ENCODE results near the gene FBXO5.
A peak's percentile ranks its signal among the peaks of the same experiment; 100 is the strongest.

Gene FBXO5, protein sequence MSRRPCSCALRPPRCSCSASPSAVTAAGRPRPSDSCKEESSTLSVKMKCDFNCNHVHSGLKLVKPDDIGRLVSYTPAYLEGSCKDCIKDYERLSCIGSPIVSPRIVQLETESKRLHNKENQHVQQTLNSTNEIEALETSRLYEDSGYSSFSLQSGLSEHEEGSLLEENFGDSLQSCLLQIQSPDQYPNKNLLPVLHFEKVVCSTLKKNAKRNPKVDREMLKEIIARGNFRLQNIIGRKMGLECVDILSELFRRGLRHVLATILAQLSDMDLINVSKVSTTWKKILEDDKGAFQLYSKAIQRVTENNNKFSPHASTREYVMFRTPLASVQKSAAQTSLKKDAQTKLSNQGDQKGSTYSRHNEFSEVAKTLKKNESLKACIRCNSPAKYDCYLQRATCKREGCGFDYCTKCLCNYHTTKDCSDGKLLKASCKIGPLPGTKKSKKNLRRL

GRCh38 chr6:152982904-152983636, at the start of gene FBXO5:
Gene FBXO5, minus strand, starts transcription at chr6:152983041. Its CDS starts 82 bp downstream, at chr6:152982959.
- peak within 1 kb of the TSS; percentile 88 for H3K4me3 ChIP-seq (replicated peaks; ENCODE audit: low read depth, low read length)
- no peak for TF ChIP-seq CTCF (IDR thresholded peaks at IDR 0.05; ENCODE audit: insufficient read depth, low read length, poor library complexity, severe bottlenecking)
- H3K36me3 ChIP-seq (ENCODE audit: control insufficient read depth, insufficient read depth, low read length), result no peaks in the 10 kb centered on the region
- H3K27me3 ChIP-seq (replicated peaks; ENCODE audit: control insufficient read depth, insufficient read depth, low read length), result no peaks in the 10 kb centered on the region
- DNase-seq (ENCODE audit: extremely low read depth, insufficient read length), result peak; percentile 99

- Histone ChIP-seq H3K4me3 (replicated peaks; ENCODE audit: low read depth, low read length) (no peak overlapping the region), H3K27me3 (replicated peaks; ENCODE audit: control insufficient read depth, insufficient read depth, low read length) (no peaks in the 10 kb centered on the region), H3K36me3 (ENCODE audit: control insufficient read depth, insufficient read depth, low read length) (no peaks in the 10 kb centered on the region)
- peak; percentile 3 for DNase-seq (ENCODE audit: extremely low read depth, insufficient read length)
- peak; percentile 26 for TF ChIP-seq CTCF (IDR thresholded peaks at IDR 0.05; ENCODE audit: insufficient read depth, low read length, poor library complexity, severe bottlenecking)
Measured at GRCh38 chr6:153032255-153032882, 49.5 kb upstream of the FBXO5 start.

- no peak for TF ChIP-seq CTCF (IDR thresholded peaks at IDR 0.05; ENCODE audit: insufficient read depth, low read length, poor library complexity, severe bottlenecking)
- DNase-seq (ENCODE audit: extremely low read depth, insufficient read length), result no peak
- H3K27me3 ChIP-seq (replicated peaks; ENCODE audit: control insufficient read depth, insufficient read depth, low read length), result no peaks in the 10 kb centered on the region
- no peak overlapping the region for H3K4me3 ChIP-seq (replicated peaks; ENCODE audit: low read depth, low read length)
- no peaks in the 10 kb centered on the region for H3K36me3 ChIP-seq (ENCODE audit: control insufficient read depth, insufficient read depth, low read length)
Measured at GRCh38 chr6:153031335-153031955, 48.6 kb upstream of the FBXO5 start.

DNA sequence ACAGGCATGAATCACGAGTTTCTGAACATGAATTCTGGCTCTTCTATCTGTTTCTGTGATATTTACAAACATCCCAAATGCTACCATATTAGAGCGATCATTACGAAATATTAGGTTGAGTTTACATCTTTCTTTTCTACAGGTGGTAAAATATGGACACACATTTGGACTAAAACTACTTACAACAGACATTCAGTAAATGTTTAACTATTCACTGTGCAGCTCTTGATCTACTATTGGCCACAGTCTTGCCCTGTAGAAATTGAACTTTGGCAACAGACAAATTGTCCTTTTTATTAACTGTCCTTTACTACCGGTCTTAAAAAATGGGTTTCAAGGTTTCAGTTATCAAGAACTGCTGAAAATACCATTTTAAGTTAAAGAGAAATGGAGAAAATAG, 46.1 kb upstream of the FBXO5 start:
- Histone ChIP-seq H3K4me3 (replicated peaks; ENCODE audit: low read depth, low read length) (no peak overlapping the region), H3K36me3 (ENCODE audit: control insufficient read depth, insufficient read depth, low read length) (no peaks in the 10 kb centered on the region), H3K27me3 (replicated peaks; ENCODE audit: control insufficient read depth, insufficient read depth, low read length) (no peaks in the 10 kb centered on the region)
- TF ChIP-seq CTCF (IDR thresholded peaks at IDR 0.05; ENCODE audit: insufficient read depth, low read length, poor library complexity, severe bottlenecking), result no peak
- DNase-seq (ENCODE audit: extremely low read depth, insufficient read length), result no peak

DNA sequence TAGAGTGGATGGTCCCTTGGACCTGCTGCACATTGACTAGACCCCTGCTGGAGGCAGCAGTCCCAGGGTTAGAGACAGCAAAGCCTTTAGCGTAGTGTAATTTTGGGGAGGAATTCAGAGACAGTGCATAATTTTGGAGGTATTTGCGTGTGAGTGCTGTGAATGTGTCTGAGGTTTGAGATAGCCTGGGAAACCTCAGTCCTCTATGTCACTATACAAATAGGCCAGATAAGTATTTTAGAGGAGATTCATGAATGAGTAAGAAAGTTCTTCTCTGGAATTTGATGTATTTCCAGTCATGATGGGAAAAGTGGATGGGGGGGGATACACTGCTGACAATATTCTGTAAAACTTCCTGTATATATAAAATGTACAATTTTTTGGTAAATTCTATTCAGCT, 45.4 kb upstream of the FBXO5 start:
- no peak for DNase-seq (ENCODE audit: extremely low read depth, insufficient read length)

More for the DNA sequence above, 45.4 kb upstream of the FBXO5 start:
- H3K36me3 ChIP-seq (ENCODE audit: control insufficient read depth, insufficient read depth, low read length), result no peaks in the 10 kb centered on the region
- H3K27me3 ChIP-seq (replicated peaks; ENCODE audit: control insufficient read depth, insufficient read depth, low read length), result no peaks in the 10 kb centered on the region
- no peak overlapping the region for H3K4me3 ChIP-seq (replicated peaks; ENCODE audit: low read depth, low read length)
- no peak for TF ChIP-seq CTCF (IDR thresholded peaks at IDR 0.05; ENCODE audit: insufficient read depth, low read length, poor library complexity, severe bottlenecking)
